ENCODE measurements around the gene MSLN.

MSLN gene

DNA sequence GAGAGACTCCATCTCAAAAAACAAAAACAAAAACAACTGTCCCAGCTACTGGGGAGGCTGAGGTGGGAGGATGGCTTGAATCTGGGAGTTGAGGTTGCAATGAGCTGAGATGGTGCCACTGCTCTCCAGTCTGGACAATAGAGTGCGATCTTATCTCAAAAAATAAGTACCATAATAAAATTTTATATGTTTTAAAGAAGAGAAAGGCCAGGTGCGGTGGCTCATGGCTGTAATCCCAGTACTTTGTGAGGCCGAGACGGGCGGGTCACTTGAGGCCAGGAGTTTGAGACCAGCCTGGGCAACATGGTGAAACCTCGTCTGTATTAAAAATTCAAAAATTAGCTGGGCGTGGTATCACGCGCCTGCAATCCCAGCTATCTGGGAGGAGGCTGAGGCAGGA is 16.3 kb downstream of the MSLN start:
- no peak for DNase-seq (ENCODE audit: low spot score)

DNA sequence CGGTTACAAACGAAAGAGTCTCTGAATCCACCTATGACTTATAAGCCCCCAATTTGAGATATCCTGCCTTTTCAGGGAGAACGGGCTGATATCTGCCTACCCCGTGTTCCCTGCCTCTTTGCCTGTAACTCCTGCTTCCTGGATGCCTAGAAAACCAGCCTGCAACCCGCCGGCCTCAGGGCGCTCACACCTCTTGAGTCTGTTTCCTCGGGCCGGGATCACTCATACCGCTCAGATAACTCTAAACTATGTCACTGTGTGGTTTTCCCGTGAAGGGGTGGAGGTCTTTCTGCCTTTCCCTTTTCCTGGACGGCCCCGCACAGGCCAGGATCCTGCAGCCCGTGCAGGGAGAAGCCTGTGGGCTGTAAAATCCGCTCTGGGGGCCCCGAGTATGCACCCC is 17.3 kb downstream of the MSLN start:
- DNase-seq (ENCODE audit: low spot score), result no peak

DNA sequence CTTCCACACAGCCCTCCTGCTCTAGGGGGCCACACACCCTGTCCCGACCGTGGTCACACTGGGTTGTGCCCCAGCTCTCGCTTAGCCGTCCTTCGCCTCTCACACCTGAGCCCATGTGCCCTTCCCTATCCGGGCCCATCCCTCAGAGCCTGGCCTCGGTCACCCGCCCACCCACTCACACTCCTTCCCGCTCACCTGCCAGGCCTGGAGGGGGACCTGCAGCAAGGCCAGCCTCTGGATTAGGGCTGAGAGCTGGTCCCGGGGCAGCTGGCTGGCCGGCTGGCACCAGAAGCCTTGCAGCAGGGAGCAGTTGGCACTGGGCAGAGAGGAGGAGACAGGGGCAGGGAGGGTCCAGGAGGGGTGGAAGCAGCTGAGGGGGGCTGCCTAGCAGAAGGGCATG is 17.9 kb downstream of the MSLN start:
- DNase-seq (ENCODE audit: low spot score), result no peak

DNA sequence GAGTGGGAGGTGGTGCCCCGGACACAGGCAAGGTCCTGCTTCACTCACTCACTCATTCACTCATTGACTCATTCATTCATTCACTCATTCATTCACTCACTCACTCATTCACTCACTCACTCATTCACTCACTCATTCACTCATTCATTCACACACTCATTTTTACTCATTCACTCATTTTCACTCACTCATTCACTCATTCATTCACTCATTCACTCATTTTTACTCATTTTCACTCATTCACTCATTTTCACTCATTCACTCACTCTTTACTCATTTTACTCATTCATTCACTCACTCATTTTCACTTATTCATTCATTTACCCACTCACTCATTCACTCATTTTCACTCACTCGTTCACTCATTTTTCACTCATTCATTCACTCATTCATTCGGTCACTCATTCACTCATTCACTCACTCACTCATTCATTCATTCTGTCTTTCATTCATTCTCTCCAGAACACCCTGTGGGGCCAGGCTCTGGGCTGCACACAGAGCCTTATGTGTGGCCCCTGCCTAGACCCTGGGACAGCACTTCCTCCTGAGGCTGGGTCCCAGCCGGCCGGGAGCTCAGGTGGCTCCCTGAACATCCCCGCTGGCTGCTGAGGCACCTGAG is 18.5 kb downstream of the MSLN start:
- DNase-seq (ENCODE audit: low spot score), result no peak

DNA sequence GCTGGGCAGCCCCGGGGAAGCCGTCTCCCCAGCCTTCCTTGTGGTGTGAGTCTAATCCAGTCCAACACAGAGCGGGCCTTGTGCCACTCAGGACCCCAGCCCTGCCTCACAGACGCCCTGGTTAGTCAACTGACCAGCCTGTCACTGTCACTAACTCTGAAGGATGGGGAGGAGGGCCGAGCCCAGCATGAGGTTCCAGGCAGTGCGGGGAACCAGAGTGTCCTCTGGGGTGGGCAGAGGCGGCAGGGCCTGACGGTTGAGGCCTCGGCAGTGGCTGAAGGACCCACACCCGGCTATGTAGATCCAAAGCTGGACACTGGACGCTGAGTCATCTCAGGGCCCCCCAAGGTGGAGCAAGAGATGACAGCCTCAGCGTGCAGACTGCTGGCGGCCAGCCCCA is 19.0 kb downstream of the MSLN start:
- DNase-seq (ENCODE audit: low spot score), result no peak

DNA sequence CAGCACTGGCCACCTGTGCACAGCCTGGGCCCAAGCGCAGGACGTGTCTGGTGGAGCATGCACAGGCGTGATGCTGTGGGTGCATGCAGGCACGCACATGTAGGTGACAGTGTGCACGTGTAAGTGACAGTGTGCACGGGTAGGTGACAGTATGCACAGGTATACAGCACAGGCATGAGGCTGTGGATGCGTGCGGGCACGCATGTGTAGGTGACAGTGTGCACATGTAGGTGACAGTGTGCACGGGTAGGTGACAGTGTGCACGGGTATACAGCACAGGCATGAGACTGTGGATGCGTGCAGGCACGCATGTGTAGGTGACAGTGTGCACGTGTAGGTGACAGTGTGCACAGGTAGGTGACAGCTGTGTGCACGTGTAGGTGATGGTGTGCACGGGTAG is 19.8 kb downstream of the MSLN start:
- no peak for DNase-seq (ENCODE audit: low spot score)

DNA sequence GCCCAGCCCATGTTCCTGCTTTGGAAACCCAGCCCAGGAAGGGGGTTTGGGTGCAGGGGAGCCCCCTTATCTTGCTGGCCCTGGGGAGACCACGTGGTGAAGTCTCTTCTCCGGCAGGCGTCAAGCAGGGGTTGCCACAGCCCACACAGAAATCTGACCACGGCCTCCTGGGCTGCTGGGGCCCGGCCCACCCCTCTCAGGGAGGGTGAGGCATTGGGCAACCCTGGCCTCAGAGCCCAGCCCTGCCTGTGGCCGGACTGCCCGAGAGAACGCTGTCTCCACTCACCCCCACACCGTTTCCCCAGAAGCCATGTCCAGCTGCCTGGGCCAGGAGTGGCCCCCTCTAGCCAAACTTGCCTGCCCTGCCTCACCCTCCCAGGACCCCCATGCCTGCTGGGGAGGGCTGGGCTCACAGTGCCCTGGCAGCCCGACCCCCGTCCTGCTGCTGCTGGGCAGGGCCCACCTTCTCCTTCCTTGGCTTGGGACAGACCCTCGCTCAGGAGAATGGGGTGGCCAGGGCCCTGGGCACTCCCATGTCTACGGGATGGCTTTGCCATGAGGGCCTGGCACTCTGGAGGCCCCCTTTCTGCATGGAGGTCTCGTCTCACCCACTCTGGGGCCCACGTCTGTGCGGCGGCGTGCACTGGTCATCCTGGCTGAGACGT is 20.9 kb downstream of the MSLN start:
- no peak for DNase-seq (ENCODE audit: low spot score)

DNA sequence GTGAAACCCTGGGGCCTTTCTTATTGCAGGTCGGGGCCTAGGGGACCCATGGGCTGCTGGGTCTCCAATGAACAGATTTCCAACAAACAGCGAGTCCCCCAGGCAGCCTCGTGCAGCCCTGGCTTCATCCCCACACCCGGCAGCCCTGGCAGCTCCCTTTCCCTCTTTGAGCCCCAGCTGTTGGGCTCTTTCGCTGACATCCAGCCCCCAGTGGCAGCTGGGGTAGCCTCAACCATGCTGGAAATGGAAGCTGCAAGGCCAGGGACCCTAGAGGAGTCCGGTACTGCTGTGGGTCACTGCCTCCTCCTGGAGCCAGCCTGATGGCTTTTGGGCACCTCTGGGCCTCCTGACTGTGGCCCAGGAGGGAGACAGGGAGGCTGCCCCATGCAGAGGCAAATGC is 21.7 kb downstream of the MSLN start:
- no peak for DNase-seq (ENCODE audit: low spot score)

DNA sequence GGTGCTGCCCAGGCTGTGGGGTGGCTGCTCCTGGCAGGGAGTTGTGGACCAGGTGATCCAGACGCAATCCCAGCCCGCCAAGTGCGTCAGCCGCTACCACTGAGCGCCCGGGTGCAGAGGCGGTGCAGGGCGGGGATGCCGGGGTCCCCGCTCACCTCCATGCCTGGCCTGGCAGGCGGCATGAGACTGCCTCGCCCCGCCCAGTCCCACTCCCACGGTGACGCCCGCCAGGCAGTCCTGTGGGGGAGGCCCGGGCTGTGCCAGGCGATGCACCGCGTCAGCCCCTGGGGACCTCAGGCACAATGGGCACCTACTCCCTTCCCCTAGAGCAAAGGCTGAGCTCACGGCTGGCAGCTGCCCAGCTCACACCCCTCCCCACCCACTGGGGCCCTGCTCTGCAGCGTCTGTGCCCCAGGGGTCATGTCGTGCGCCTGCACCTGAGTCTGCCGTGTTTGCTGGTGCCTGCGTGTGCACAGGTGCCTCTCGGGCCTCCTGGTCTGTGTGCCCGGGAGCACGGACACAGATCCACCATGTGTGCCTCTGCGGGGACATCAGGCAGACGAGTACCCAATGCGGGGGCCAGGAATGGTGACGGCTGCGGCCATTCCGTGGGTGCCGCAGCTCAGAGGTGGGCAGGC is 22.4 kb downstream of the MSLN start:
- no peak for DNase-seq (ENCODE audit: low spot score)

DNA sequence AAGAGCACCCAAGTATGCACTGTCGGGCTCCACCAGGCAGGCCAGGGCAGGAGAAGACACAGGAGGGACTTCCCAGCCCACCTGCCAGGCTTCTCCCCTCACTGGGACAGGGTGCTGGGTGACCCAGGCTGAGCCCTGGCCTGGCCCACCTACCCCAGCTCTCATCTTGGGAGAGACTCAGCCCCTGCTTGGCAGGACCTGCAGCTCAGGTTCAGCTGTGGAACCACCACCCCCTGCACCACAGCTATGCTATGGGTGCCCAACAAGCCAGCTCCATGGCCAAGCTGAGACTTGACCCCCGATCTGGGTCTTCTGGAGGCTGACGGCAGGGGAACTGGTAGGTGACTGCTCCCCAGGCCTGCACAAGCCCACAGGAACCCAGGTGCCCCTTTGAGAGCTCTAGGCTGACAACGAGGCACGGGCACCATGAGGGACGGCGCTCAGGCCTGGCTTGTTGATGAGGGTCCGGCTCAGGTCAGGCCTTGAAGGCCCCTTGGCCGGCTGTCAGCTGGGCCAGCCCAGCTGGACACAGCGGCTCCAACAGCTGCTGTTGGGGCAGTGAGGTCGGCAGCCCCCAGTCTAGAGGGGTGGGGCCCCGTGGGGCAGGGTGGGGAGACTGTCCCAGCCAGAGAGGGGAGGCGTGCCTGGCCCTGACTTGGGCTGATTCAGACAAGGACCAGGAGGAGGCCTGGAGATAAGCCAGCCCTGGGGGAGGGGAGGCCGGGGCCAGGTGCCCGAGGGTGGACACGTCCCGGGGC is 23.0 kb downstream of the MSLN start:
- DNase-seq (ENCODE audit: low spot score), result peak; percentile 7

DNA sequence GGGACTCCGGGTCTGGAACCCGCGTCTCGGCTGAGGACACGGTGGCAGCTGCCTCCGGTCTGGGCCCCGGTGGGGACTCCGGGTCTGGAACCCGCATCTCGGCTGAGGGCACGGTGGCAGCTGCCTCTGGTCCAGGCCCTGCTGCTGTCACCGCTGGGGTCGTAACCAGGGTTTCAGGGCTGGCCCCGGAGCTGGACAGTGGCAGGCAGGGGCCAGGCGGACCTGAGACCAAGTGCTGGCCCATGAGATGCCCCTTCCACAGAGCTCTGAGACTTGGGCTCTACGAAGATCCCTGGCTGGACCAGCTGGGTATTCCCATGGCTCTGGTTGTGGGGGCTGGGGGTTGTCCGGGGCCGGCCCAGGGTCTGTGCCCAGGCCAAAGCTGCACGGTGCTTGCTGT is 23.9 kb downstream of the MSLN start:
- DNase-seq (ENCODE audit: low spot score), result no peak

DNA sequence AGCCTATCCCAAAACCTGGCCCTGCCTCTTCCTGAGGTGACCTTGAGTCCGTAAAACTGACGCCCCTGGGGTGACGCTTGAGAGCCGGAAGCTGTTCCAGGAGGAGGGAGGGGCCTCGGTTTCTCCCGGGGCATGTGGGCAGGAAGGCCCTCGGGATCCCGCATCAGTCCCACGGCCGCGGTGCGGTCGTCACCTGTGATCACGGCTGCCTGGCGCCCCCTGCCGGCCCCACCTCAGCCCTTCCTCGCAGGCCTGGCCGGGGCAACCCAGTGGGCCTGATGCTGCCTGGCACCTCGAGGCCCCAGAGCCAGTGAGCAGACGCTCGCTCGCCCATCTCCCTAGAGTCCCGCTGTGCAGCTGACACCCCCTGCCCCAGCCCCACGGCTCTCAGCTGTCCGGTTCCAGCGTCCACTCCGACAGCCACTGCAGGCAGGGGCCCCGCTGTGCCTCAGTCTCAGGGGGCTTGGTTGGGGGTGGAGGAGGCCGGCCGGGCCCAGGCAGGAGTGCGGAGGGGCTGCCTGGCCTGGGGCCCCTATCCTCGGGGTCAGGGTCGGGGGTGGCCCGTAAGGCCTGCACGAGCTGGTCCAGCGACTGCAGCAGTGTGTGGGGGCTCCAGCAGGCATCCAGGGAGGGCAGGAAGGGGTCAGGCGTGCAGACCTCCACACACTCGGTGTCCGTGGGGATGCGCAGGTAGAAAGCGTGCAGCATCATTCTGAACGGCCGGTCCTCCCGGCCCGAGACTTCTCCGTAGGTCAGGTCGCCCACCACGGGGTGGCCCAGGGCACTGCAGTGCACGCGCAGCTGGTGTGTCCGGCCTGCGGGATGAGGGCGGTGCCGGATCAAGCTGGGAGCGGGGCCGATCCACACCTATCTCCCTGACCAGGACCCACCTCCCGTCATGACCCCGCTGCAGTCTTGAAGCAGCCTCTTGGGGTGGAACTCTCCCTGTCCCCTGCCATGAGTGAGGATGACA is 25.3 kb downstream of the MSLN start:
- DNase-seq (ENCODE audit: low spot score), result peak; percentile 69

DNA sequence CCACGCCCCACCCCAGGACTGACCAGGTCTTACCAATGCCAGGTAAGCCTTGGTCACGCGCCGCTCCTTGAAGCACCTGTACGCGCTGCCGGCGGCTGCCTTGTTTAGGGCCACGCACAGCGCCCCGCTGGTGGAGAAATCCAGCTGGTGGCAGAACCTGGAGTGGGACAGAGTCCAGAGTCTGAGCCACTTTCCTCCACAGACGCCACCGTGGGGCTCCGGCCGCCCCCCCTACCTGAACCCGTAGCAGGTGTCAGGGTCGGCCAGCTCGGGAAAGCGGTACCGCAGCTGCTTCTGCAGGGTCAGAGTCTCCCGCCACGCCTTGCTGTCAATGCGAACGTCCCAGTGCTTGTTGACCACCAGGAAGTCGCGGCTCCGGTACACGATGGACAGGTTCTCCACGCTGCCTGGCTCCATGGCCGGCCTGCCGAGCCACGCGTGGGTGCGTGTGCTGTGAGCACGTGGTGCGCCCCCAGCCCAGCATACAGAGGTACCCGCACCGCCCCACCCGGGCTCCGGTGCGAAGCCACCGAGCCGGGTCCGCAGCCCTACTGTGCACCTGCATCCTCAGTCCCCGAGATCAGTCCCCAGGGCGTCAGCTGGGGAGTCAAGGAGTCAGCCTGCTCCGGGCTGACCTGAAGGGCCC is 26.9 kb downstream of the MSLN start:
- DNase-seq (ENCODE audit: low spot score), result no peak

DNA sequence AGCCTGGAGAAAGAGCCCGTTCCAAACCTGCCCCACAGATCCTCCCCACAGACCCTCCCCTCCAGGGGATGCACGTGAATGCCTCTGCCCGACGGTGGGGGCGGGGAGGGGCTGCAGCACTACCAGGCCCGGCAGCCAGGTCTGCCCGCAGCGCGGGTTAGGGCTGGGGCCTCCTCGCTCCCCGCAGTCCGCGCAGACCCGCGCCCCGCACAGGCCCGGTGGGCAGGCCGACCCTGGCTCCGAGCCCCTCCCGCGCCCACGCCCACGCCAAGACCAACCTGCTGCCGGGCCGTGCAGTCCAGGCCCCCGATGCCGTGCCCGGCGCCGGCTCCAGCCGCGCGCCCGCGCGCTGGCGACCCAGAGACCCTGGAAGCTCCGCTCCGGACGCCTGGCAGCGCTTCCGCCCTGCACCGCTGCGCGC is 27.5 kb downstream of the MSLN start, which contains the start of gene RPUSD1:
Gene RPUSD1, minus strand, starts transcription at position 404 of the 421 bp plus-strand sequence. CDS start 644 bp downstream, outside the sequence.
- no peak for DNase-seq (ENCODE audit: low spot score)

DNA sequence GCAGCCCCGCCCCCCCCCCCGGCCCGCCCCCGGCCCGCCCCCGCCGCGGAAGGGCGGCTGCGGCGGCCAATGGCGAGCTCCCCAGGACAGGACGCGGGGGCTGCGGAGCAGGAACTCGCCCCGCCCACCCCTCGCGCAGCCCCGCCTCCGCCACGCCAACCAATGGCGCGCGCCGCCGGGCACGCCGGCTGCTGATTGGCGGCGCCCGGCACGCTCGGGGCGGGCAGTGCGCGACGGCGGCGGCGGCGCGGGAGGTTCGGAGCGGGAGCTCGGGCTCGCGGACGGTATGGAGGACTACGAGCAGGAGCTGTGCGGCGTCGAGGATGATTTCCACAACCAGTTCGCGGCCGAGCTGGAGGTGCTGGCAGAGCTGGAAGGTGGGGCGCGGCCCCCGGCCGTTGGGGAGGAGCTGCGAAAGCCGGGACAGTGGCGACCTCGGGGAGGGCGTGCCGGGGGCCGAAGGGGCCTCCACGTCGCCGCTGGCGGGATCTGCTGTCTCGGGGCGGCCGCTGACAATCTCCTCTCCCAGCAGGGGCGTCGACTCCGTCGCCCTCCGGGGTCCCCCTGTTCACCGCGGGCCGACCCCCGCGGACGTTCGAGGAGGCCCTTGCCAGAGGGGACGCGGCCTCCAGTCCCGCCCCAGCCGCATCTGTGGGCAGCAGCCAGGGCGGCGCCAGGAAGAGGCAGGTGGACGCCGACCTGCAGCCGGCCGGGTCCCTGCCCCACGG is 28.0 kb downstream of the MSLN start, which contains the start of gene CHTF18:
Gene CHTF18, plus strand, starts transcription at position 222 of the 728 bp plus-strand sequence. Its CDS starts 65 bp downstream, at position 287.
- peak; percentile 93 for DNase-seq (ENCODE audit: low spot score)

DNA sequence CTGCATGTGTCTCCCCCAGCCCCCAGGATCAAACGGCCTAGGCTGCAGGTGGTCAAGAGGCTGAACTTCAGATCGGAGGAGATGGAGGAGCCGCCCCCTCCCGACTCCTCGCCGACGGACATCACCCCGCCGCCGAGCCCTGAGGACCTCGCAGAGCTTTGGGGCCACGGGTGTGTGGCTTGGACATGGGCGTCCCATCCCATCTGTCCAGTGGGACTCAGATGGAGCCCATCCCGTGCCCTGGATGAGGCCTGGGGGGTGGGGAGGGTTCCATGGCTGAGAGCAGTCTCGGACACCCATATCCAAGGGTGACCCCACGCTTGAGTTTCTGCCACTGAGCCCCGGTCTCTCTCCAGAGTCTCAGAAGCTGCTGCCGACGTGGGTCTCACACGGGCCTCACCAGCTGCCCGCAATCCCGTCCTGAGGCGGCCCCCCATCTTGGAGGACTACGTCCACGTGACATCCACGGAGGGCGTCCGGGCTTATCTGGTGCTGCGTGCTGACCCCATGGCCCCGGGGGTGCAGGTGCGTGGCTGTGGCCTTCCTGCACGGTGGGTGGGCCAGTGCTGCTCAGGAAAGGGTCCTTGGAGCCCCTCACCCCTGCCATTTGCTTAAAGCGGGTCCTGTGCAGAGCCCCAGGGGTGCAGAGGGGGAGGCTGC is 28.8 kb downstream of the MSLN start:
- no peak for DNase-seq (ENCODE audit: low spot score)

DNA sequence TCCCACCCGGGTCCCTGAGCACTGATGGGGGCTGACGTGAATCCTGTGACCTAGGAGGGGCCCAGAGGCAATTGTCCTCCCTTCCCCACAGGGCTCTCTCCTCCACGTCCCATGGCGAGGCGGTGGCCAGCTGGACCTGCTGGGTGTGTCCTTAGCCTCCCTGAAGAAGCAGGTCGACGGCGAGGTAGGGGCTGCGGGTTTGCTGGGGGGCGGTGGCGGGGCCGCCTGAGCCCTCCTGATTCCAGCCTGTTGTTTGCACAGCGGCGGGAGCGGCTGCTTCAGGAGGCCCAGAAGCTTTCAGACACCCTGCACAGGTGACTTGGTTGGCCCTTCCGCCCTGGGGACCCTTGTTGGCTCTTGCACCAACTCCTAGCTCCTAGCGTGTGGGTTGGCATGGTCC is 29.6 kb downstream of the MSLN start:
- DNase-seq (ENCODE audit: low spot score), result no peak

DNA sequence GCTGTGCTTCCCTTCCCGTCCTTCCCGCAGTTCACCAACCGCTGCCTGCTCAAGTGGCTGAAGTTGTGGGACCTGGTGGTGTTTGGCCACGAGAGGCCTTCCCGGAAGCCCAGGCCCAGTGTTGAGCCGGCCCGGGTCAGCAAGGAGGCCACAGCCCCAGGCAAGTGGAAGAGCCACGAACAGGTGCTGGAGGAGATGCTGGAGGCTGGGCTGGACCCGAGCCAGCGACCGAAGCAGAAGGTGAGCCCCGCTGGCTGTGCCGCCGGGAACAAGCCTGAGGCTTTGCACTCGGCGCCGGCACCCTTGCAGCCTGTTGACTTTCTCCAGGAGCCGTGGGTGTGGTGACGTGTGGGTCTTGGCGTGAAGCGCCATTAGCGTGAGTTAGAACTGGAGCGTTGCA is 30.6 kb downstream of the MSLN start:
- DNase-seq (ENCODE audit: low spot score), result no peak

DNA sequence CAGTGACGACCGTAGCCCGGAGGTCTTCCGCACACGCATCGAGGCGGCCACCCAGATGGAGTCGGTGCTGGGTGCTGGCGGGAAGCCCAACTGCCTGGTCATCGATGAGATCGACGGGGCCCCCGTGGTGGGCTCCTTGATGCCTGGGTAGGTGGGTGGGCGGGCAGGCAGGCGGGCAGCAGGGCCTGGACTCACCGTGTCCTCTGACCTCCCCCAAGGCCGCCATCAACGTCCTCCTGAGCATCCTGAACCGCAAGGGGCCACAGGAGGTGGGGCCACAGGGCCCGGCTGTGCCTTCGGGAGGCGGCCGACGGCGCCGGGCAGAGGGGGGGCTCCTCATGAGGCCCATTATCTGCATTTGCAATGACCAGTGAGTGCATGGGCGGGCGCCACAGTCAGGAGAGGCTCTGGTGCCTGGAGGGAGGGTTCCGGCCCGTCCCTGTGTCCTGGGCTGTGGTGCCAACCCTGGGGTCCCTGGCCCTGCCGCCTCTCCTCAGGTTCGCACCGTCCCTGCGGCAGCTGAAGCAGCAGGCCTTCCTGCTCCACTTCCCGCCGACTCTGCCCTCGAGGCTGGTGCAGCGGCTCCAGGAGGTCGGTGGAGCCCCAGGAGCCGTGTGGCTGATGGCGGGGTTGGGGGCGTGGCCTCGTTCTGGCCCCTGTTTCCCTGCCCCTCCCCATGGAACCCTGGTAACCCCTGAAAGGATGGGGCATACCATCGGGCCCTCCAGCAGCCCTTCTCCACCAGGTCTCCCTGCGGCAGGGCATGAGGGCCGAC is 31.9 kb downstream of the MSLN start:
- DNase-seq (ENCODE audit: low spot score), result no peak

Measured in hematopoietic multipotent progenitor cell treated with erythropoietin and hydrocortisone succinate and interleukin-3 and kit ligand, for 15 days (in vitro differentiated cells).